Neural cell (in vitro differentiated cells): ENCODE results near the gene CCDC50. TPM values are rescaled to one million over a fixed set of nuclear protein-coding genes. Genes with fewer than 3 reads are reported as not detected.

ENCODE experiments used
- H2AFZ ChIP-seq: fragments of 200-600, 300-800 bp; sonication (generic), shearing (Covaris generic); 2 replicates; pipeline ENCODE4 v1.6.0; 2014; ENCODE audit warnings: low read depth, mild to moderate bottlenecking, antibody characterized with exemption, low read length, moderate library complexity
- H3F3A ChIP-seq: fragments of 200-600 bp; shearing (Covaris generic); 2 replicates; pipeline ENCODE4 v1.6.1; 2016; ENCODE audit warnings: mild to moderate bottlenecking, moderate library complexity, mixed read lengths, antibody characterized with exemption, low read length; ENCODE audit not compliant: insufficient read depth, poor library complexity, severe bottlenecking
- H3K27ac ChIP-seq: fragments of 200-600, 300-800 bp; sonication (generic), shearing (Covaris generic); 2 replicates; pipeline ENCODE4 v1.5.1; 2014; ENCODE audit warnings: mild to moderate bottlenecking, low read length, moderate library complexity
- H3K27me3 ChIP-seq: fragments of 300-800, 200-600 bp; sonication (generic), shearing (Covaris generic); 2 replicates; pipeline ENCODE4 v1.6.0; 2014; ENCODE audit warnings: mild to moderate bottlenecking, low read depth, low read length, moderate library complexity; ENCODE audit not compliant: insufficient read depth
- H3K36me3 ChIP-seq: fragments of 300-800, 200-600 bp; sonication (generic), shearing (Covaris generic); 2 replicates; pipeline ENCODE4 v1.5.1; 2014; ENCODE audit warnings: mild to moderate bottlenecking, antibody characterized with exemption, low read length, moderate library complexity; ENCODE audit not compliant: insufficient read depth
- H3K4me2 ChIP-seq: fragments of 300-800, 200-600 bp; sonication (generic), shearing (Covaris generic); 2 replicates; pipeline ENCODE4 v1.6.0; 2014; ENCODE audit warnings: mild to moderate bottlenecking, low read length
- H3K4me3 ChIP-seq: fragments of 300-800, 200-600 bp; sonication (generic), shearing (Covaris generic); 2 replicates; pipeline ENCODE4 v1.5.1; 2014; ENCODE audit warnings: mild to moderate bottlenecking, low read length, moderate library complexity
- H3K79me2 ChIP-seq: fragments of 200-600 bp; shearing (Covaris generic); replicated peaks from 2 replicates; pipeline ENCODE4 v1.6.0; 2014; ENCODE audit warnings: mild to moderate bottlenecking, low read length, moderate library complexity; ENCODE audit not compliant: insufficient read depth
- H3K9ac ChIP-seq: fragments of 300-800, 200-600 bp; sonication (generic), shearing (Covaris generic); 2 replicates; pipeline ENCODE4 v1.6.1; 2016; ENCODE audit warnings: mild to moderate bottlenecking, low read length, mixed read lengths
- H3K9me2 ChIP-seq: fragments of 200-600 bp; shearing (Covaris generic); 2 replicates; pipeline ENCODE4 v1.6.1; 2016; ENCODE audit warnings: mild to moderate bottlenecking, low read length, mixed read lengths; ENCODE audit not compliant: insufficient read depth
- H3K9me3 ChIP-seq: fragments of 200-600, 300-800 bp; sonication (generic), shearing (Covaris generic); 2 replicates; pipeline ENCODE4 v1.6.1; 2016; ENCODE audit warnings: mild to moderate bottlenecking, mixed run types, low read length, moderate library complexity, mixed read lengths
- H4K20me1 ChIP-seq: fragments of 200-600 bp; shearing (Covaris generic); 2 replicates; pipeline ENCODE4 v1.6.1; 2016; ENCODE audit warnings: mild to moderate bottlenecking, mixed run types; ENCODE audit not compliant: insufficient read depth
- EP300 ChIP-seq: fragments of 450-650 bp; conservative IDR thresholded peaks from 2 replicates; pipeline ENCODE4 v1.6.1; 2014; ENCODE audit warnings: antibody characterized with exemption, mild to moderate bottlenecking, moderate library complexity; ENCODE audit not compliant: poor library complexity, severe bottlenecking
- EZH2 ChIP-seq: fragments of 200-600, 300-800 bp; shearing (Covaris generic), sonication (generic); IDR thresholded peaks from 2 replicates; pipeline ENCODE4 v1.6.1; 2014; ENCODE audit warnings: antibody characterized with exemption, low read length, borderline replicate concordance, mild to moderate bottlenecking; ENCODE audit not compliant: insufficient read depth, poor library complexity, severe bottlenecking
- MXI1 ChIP-seq: fragments of 450-650 bp; conservative IDR thresholded peaks from 2 replicates; pipeline ENCODE4 v1.6.1; 2014; ENCODE audit warnings: antibody characterized with exemption, mild to moderate bottlenecking; ENCODE audit not compliant: poor library complexity, severe bottlenecking
- POLR2AphosphoS5 ChIP-seq: IDR thresholded peaks from 2 replicates; pipeline ENCODE4 v1.6.1; 2012
- RAD21 ChIP-seq: fragments of 450-650 bp; conservative IDR thresholded peaks from 2 replicates; pipeline ENCODE4 v1.6.1; 2014; ENCODE audit warnings: antibody characterized with exemption, mild to moderate bottlenecking, moderate library complexity
- SMC3 ChIP-seq: fragments of 450-650 bp; conservative IDR thresholded peaks from 2 replicates; pipeline ENCODE4 v1.6.1; 2014; ENCODE audit warnings: antibody characterized with exemption, mild to moderate bottlenecking, moderate library complexity; ENCODE audit not compliant: poor library complexity
- TAF1 ChIP-seq: IDR thresholded peaks from 2 replicates; pipeline ENCODE4 v1.6.1; 2012; ENCODE audit warnings: low read depth
- polyA plus RNA-seq: library from polyadenylated mRNA; depleted of rRNA; stranded (reverse); fragments of >200 nt; gene quantifications from 2 replicates; pipeline ENCODE4 v1.2.3, GENCODE V29; 2014
- TF ChIP-seq, protein P1 (sequence below): IDR thresholded peaks from 2 replicates; pipeline ENCODE4 v1.6.1; 2012; ENCODE audit warnings: borderline replicate concordance
- TF ChIP-seq, protein P2 (sequence below): fragments of 450-650 bp; IDR thresholded peaks from 2 replicates; pipeline ENCODE4 v1.5.1; 2014; ENCODE audit warnings: antibody characterized with exemption, mild to moderate bottlenecking, moderate library complexity; ENCODE audit not compliant: poor library complexity, severe bottlenecking

The CCDC50 gene
- polyA plus RNA-seq, 1 donor from 2014 or later = 58.2 TPM

DNA sequence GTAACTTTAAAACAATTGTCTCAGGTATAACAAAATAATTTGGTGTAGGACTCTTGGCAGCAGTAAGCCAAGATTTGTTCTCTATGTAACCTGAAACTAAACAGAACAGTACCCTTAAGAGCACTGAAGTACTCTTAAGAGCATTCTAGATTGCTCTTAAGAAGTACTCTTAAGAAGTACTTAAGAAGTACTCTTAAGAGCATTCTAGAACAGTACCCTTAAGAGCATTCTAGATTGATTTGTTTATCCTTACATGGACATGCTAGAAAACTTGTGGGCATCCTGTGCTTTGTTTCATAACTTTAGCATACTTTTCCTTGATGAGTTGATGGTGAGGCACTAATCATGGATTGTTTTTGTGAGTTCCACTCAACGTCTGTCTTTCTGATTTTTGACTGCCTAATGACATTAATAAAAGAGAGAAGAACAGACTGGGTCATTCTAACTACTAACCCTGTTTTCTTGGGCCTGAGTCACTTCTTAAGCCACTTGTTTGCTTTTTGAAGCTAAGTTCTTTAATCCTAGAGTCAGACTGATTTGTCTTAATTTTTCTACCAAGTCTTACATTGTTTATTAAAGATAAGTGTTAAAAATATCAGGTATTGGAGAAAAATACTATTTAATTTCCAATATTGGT is 58.4 kb downstream of the CCDC50 start:
- Histone ChIP-seq H3K9me2 (no peaks in the 10 kb centered on the region), H4K20me1 (no peaks in the 10 kb centered on the region), H3K4me3 (no peak overlapping the region), H3K9ac (no peak overlapping the region), H3F3A (no peaks in the 10 kb centered on the region), H2AFZ (no peak overlapping the region), H3K27me3 (no peaks in the 10 kb centered on the region), H3K9me3 (no peaks in the 10 kb centered on the region), H3K4me2 (no peak overlapping the region), H3K36me3 (peaks cover 5% of the 10 kb centered on the region), H3K27ac (no peak overlapping the region), H3K79me2 (no peaks in the 10 kb centered on the region)
- TF ChIP-seq EZH2 (no peak), SMC3 (no peak), RAD21 (no peak), EP300 (no peak), MXI1 (no peak), TAF1 (no peak), POLR2AphosphoS5 (no peak)
- TF ChIP-seq, protein P1, sequence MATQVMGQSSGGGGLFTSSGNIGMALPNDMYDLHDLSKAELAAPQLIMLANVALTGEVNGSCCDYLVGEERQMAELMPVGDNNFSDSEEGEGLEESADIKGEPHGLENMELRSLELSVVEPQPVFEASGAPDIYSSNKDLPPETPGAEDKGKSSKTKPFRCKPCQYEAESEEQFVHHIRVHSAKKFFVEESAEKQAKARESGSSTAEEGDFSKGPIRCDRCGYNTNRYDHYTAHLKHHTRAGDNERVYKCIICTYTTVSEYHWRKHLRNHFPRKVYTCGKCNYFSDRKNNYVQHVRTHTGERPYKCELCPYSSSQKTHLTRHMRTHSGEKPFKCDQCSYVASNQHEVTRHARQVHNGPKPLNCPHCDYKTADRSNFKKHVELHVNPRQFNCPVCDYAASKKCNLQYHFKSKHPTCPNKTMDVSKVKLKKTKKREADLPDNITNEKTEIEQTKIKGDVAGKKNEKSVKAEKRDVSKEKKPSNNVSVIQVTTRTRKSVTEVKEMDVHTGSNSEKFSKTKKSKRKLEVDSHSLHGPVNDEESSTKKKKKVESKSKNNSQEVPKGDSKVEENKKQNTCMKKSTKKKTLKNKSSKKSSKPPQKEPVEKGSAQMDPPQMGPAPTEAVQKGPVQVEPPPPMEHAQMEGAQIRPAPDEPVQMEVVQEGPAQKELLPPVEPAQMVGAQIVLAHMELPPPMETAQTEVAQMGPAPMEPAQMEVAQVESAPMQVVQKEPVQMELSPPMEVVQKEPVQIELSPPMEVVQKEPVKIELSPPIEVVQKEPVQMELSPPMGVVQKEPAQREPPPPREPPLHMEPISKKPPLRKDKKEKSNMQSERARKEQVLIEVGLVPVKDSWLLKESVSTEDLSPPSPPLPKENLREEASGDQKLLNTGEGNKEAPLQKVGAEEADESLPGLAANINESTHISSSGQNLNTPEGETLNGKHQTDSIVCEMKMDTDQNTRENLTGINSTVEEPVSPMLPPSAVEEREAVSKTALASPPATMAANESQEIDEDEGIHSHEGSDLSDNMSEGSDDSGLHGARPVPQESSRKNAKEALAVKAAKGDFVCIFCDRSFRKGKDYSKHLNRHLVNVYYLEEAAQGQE = no peak
- TF ChIP-seq, protein P2, sequence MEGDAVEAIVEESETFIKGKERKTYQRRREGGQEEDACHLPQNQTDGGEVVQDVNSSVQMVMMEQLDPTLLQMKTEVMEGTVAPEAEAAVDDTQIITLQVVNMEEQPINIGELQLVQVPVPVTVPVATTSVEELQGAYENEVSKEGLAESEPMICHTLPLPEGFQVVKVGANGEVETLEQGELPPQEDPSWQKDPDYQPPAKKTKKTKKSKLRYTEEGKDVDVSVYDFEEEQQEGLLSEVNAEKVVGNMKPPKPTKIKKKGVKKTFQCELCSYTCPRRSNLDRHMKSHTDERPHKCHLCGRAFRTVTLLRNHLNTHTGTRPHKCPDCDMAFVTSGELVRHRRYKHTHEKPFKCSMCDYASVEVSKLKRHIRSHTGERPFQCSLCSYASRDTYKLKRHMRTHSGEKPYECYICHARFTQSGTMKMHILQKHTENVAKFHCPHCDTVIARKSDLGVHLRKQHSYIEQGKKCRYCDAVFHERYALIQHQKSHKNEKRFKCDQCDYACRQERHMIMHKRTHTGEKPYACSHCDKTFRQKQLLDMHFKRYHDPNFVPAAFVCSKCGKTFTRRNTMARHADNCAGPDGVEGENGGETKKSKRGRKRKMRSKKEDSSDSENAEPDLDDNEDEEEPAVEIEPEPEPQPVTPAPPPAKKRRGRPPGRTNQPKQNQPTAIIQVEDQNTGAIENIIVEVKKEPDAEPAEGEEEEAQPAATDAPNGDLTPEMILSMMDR = no peak

DNA sequence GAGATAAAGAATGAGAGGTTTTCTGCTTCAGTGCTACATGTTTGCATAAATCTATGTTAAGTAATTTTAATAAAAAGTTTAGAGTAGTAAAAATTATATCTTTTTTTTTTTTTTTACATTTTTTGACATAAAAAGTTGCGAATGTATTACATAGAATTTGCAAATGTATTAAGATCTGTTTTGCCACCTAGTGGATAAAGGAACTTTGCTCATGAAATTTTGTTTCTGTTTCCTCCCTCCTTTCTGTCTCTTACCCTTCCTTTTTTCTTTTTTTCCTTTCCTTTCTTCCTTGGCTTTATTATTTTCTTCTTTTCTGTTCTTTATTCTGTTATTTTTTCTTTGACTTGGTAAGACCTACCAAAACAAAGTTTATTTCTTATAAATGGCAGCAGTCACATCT is 59.6 kb downstream of the CCDC50 start:
- Histone ChIP-seq H3K9me3 (no peaks in the 10 kb centered on the region), H2AFZ (no peak overlapping the region), H3K9ac (no peak overlapping the region), H3K79me2 (no peaks in the 10 kb centered on the region), H3K4me3 (no peak overlapping the region), H3K9me2 (no peaks in the 10 kb centered on the region), H3K27ac (no peak overlapping the region), H4K20me1 (no peaks in the 10 kb centered on the region), H3K27me3 (no peaks in the 10 kb centered on the region), H3K36me3 (peaks cover 5% of the 10 kb centered on the region), H3K4me2 (no peak overlapping the region), H3F3A (no peaks in the 10 kb centered on the region)
- TF ChIP-seq RAD21 (no peak), MXI1 (no peak), TAF1 (no peak), POLR2AphosphoS5 (no peak), EP300 (no peak), EZH2 (no peak)
- TF ChIP-seq, protein P1 = no peak
- TF ChIP-seq, protein P2 = no peak
